NCI-H2107 treated with DMSO at 0.1 percent for 48 hours (cell line): ENCODE measurements around the gene NOP10.

ENCODE experiments used
- DNase-seq: peaks from one replicate; lab custom pipeline; 2025; ENCODE audit not compliant: unreplicated experiment; lab: John Stamatoyannopoulos, UW

The NOP10 gene

GRCh38 chr15:34334672-34335071, 8.3 kb downstream of the NOP10 start:
- no peak for DNase-seq

GRCh38 chr15:34332553-34333120, 10.3 kb downstream of the NOP10 start:
- no peak for DNase-seq

GRCh38 chr15:34331809-34332208, 11.1 kb downstream of the NOP10 start:
- DNase-seq, result peak; percentile 28

GRCh38 chr15:34330279-34330678, 12.7 kb downstream of the NOP10 start:
- DNase-seq, result no peak

DNA sequence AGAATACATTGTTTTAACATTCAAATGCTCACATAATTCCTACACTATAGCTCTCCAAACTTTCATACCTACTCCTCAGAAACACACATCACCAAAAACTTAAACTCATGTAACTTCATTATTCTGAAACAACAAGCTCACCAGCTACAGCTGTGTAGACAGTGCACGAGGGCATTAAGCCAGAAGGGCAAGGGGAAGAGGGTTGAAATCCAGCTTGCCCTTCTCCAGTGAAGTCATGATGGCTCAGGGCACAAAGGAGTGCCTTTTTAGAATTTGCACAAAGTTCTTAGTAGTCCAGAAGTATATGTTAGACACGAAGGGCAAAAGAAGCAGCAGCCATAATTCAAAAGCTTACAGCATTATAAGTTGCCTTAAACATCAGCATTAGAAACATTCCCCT, 13.9 kb downstream of the NOP10 start:
- DNase-seq, result no peak

- no peak for DNase-seq
Measured at GRCh38 chr15:34327906-34328305, 15.0 kb downstream of the NOP10 start.

DNA sequence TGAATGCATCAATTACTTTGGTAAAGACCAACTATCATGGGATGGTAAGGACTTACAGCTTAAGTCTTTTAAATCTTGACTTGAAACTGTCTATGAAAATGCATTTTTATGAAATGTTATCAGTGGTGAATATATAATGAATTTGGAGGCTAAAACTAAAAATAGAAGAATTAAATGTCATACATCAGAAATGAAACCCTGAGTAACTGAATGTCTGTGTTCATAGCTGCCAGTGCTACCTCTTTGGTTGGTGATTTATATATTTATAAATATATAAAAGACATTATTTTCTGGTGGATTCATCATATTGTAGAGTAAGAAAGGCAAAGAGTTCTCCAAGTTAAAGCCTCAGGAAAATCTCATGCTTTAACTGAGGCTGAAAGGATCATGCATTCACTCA, 17.6 kb downstream of the NOP10 start:
- DNase-seq, result no peak

- no peak for DNase-seq
Measured at GRCh38 chr15:34324933-34325332, 18.0 kb downstream of the NOP10 start.

GRCh38 chr15:34323217-34323616, 19.7 kb downstream of the NOP10 start:
- DNase-seq, result no peak

- peak; percentile 20 for DNase-seq
Measured at GRCh38 chr15:34318277-34319079, 24.5 kb downstream of the NOP10 start.

- no peak for DNase-seq
Measured at GRCh38 chr15:34314491-34315490, 28.1 kb downstream of the NOP10 start.

GRCh38 chr15:34311563-34311962, 31.4 kb downstream of the NOP10 start:
- DNase-seq, result no peak

- DNase-seq, result no peak
Measured at GRCh38 chr15:34304613-34305012, 38.3 kb downstream of the NOP10 start.

DNA sequence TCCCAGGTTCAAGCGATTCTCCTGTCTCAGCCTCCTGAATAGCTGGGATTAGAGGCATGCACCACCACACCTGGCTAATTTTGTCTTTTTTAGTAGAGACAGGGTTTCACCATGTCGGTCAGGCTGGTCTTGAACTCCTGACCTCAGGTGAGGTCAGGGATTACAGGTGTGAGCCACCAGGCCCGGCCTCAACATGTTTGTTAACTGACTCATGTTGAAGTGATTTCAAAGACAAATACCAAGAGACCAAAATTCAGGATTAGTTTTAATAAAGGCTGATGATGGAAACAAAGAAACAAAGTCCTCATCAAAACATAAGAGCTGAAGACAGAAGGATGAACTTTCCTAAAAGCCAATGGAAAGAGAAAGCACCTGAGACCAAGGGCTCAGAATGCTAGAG, 41.9 kb downstream of the NOP10 start:
- DNase-seq, result no peak

DNA sequence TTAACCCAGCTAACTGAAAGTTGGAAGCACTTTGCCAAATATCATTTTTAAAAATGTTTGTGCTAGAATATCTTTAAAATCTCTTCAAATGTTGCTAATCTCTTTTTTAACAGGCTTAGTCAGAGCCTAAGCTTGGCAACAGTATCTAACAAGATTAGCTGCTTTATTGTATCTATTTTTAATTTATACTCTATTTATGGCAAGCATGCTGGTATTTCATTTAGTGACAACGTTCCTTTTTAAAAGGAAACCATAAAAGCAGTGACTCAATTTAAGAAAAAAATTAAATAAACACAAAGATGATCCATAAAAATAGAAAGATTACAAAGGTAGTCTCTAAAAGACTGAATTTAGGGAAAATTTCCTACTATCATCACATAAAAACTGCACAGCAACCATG, 45.9 kb downstream of the NOP10 start:
- DNase-seq, result no peak

DNA sequence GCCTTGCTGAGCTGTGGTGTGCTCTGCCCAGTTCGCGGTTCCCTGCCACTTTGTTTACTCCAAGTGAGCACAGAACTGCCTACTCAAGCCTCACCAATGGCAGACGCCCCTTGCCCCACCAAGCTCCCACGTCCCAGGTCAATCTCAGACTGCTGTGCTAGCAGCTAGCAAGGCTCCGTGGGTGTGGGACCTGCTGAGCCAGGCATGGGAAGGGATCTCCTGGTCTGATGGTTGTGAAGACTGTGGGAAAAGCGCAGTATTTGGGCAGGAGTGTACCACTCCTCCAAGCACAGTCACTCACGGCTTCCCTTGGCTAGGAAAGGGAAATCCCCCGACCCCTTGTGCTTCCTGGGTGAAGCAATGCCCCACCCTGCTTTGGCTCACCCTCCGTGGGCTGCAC, 50.3 kb downstream of the NOP10 start:
- DNase-seq, result no peak
